Measurements from ENCODE around the gene RAB11FIP3.
A peak's percentile ranks its signal among the peaks of the same experiment; 100 is the strongest.

Gene RAB11FIP3

DNA sequence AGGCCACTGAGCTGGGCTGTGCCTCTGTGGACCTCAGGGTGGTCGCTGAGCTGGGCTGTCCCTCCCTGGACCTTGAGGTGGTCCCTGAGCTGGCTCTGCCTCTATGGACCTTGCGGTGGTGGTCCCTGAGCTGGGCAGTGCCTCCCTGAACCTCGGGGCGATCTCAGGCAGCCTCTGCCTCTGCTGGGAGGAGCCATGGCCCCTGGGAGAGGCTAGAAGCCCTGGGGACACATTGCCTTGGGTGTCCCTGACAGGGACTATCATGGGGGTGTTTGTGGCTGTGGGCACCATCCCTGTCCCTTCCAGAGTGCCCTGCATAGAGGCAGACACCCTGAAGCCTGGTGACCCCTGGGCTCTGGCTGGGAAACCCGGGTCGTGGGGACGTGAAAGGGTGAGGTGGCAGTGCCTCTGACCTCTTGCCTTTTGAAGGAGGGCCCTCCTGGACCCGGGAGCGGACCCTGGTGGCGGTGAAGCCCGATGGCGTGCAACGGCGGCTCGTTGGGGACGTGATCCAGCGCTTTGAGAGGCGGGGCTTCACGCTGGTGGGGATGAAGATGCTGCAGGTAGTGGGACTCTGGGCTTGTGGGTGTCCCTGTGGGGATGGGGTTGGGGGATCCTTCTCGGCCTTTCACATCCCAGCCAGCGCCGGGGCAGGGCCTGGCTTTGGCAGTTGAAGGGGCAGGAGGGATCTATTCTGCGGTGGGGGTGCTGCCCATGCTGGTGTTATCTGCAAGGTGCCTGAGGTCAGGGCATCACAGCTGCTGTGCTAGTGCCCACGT, 26.7 kb upstream of the RAB11FIP3 start:
- Histone ChIP-seq H3K4me1 (ENCODE audit: control insufficient read depth, insufficient read depth, low read length) (peaks cover 8% of the 10 kb centered on the region), H3K27ac (ENCODE audit: low read depth, low read length) (peak overlapping the region; percentile 81), H3K27me3 (ENCODE audit: control insufficient read depth, insufficient read depth, low read length) (no peaks in the 10 kb centered on the region), H3K4me3 (ENCODE audit: low read length) (no peak overlapping the region), H3K9ac (ENCODE audit: low read length) (no peak overlapping the region), H3K36me3 (ENCODE audit: control insufficient read depth, insufficient read depth, low read length) (peaks cover 3% of the 10 kb centered on the region)

DNA sequence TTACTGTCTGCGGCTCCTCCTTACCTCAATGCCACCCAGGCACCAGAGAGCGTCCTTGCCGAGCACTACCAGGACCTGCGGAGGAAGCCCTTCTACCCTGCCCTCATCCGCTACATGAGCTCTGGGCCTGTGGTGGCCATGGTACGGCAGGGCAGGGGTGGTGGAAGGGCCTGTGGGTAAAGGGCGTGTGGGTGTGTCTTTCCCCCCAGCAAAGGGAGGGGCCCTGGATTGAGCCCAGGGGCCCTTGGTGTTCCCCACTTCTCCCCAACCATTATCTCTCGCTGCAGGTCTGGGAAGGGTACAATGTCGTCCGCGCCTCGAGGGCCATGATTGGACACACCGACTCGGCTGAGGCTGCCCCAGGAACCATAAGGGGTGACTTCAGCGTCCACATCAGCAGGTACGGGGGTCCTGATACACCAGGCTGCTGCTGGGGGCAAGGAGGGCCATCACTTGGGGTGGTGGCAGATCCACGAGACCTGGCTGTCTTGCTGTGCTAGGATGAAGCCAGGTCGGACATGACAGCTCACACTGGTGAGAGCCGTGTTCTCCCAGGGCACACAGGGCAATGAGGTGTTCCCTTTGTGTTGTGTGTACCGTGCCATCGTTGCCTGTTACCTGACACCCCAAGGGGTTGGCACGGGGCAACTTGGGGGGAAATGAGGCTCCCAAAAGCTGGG, 26.0 kb upstream of the RAB11FIP3 start:
- H3K9ac ChIP-seq (ENCODE audit: low read length) = no peak overlapping the region
- no peak overlapping the region for H3K4me3 ChIP-seq (ENCODE audit: low read length)
- H3K27ac ChIP-seq (ENCODE audit: low read depth, low read length) = no peak overlapping the region
- peaks cover 8% of the 10 kb centered on the region for H3K4me1 ChIP-seq (ENCODE audit: control insufficient read depth, insufficient read depth, low read length)
- H3K27me3 ChIP-seq (ENCODE audit: control insufficient read depth, insufficient read depth, low read length) = no peaks in the 10 kb centered on the region
- peaks cover 3% of the 10 kb centered on the region for H3K36me3 ChIP-seq (ENCODE audit: control insufficient read depth, insufficient read depth, low read length)

DNA sequence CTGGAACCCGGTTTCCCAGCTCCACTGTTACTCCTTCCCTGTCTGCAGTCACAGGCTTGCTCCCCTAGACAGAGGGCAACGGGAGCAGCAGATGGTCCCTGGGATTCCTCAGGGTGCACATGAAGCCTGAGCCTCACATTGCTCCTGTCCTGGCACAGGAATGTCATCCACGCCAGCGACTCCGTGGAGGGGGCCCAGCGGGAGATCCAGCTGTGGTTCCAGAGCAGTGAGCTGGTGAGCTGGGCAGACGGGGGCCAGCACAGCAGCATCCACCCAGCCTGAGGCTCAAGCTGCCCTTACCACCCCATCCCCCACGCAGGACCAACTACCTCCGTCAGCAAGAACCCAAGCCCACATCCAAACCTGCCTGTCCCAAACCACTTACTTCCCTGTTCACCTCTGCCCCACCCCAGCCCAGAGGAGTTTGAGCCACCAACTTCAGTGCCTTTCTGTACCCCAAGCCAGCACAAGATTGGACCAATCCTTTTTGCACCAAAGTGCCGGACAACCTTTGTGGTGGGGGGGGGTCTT, 25.3 kb upstream of the RAB11FIP3 start:
- Histone ChIP-seq H3K36me3 (ENCODE audit: control insufficient read depth, insufficient read depth, low read length) (peaks cover 3% of the 10 kb centered on the region), H3K9ac (ENCODE audit: low read length) (no peak overlapping the region), H3K27ac (ENCODE audit: low read depth, low read length) (peak overlapping the region; percentile 56), H3K27me3 (ENCODE audit: control insufficient read depth, insufficient read depth, low read length) (no peaks in the 10 kb centered on the region), H3K4me1 (ENCODE audit: control insufficient read depth, insufficient read depth, low read length) (peaks cover 8% of the 10 kb centered on the region), H3K4me3 (ENCODE audit: low read length) (no peak overlapping the region)

DNA sequence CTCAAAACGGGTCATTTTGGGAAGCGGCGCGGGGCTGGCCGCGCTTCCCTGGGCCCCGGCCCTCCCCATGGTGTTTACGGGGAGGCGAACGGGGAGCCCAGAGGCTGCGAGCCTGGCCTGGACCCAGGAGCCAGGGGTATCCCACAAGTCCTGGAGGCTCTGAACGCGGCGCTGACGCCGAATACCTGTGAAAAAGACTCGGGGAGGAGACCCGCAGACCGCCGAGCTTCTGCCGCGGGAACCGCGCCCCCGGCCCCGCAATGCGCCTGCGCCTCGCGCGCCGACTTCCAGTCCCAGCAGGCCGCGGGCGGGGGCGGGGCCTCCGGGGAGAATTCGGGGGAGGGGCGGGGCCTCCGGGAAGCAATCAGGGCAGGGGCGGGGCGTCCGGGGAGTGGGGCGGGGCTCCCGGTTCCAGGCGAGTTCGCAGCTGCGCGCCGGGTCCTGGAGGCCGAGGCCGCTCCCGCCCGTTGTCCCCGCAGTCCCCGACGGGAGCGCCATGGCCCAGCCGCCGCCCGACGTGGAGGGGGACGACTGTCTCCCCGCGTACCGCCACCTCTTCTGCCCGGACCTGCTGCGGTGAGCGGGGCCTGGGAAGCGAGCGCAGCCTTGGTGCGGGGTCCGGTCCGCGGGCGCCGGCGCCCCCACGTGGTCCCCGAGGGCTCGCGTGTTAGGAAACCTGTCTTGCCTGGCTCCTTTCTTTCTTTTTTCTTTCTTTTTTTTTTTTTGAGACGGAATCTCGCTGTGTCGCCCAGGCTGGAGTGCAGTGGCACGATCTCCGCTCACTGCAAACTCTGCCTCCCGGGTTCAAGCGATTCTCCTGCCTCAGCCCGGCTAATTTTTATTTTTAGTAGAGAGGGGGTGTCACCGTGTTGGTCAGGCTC, 23.7 kb upstream of the RAB11FIP3 start, which contains the start of gene DECR2:
Gene DECR2 (plus strand): TSS at position 418 of the 881 bp plus-strand sequence. CDS start 79 bp downstream, at position 497.
- Histone ChIP-seq H3K4me3 (ENCODE audit: low read length) (peak within 1 kb of the TSS; percentile 92), H3K36me3 (ENCODE audit: control insufficient read depth, insufficient read depth, low read length) (peaks cover 3% of the 10 kb centered on the region), H3K4me1 (ENCODE audit: control insufficient read depth, insufficient read depth, low read length) (peaks cover 8% of the 10 kb centered on the region), H3K9ac (ENCODE audit: low read length) (peak within 1 kb of the TSS; percentile 80), H3K27me3 (ENCODE audit: control insufficient read depth, insufficient read depth, low read length) (no peaks in the 10 kb centered on the region), H3K27ac (ENCODE audit: low read depth, low read length) (peak within 1 kb of the TSS; percentile 90)

DNA sequence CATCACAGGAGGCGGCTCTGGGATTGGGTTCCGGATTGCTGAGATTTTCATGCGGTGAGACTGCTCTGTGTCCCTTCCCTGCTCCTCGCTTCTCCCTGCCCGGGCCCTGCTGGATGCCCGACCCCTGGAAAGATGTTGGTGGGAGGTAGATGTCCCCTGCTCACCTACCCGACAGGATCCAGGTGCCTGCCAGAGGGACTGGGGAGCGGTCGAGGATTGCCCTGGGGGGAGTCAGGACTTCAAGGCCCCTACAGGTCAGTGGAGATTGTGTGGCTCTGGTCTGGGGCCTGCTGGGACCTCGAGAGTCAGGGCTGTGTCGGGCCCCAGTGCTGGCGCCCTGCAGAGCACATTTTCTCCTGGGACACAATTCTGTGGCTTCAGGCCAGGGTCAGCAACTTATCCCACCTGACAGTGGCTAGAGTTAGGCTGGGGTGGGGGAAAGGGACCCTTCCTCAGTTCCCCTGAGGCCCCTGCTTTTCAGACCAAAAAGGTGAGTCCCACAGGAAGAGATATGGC, 20.4 kb upstream of the RAB11FIP3 start:
- H3K4me3 ChIP-seq (ENCODE audit: low read length) = no peak overlapping the region

DNA sequence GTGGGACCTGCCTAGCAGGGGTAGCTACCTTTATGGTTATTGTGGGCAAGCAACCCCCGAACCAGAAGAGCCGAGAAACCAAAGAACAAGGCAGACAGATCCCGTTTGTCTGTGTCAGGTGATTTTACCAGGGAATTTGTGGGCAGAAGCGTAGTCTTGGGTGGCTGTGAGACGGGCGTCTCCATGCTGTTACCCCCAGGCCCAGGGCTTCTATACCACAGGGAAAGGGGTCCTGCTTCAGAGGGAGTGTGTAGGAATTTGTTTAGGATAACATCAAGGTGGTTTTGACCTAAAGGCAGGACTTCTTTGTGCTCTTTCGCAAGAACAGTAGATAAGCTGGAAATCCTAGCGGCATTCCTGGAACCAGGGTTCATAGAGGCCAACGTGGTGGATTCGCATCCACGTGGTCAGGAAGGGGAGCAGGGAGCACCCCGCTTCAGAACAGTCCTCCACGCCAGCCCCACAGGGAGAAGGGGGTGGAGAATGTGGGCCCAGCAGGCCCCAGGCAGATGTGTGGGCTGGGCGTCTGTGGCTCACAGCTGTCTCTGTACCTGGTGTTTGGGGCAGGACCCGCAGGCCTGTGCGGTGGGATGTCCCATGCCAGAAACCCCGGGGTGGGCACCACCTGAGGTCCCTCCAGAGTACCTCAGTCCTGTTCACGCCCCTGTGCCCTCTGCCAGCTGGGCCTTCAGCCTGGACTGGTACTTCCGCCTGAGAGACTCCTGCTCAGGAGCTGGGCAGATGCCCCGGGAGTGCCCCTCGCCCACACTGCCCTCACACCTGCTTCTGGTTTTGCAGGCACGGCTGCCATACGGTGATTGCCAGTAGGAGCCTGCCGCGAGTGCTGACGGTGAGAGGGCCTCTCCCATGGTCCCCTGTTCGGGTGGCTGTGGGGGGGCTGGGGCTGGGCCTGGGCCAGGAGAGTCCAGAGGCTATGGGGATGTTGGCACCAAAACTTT, 19.6 kb upstream of the RAB11FIP3 start:
- Histone ChIP-seq H3K4me1 (ENCODE audit: control insufficient read depth, insufficient read depth, low read length) (peaks cover 2% of the 10 kb centered on the region), H3K27me3 (ENCODE audit: control insufficient read depth, insufficient read depth, low read length) (no peaks in the 10 kb centered on the region), H3K4me3 (ENCODE audit: low read length) (no peak overlapping the region), H3K36me3 (ENCODE audit: control insufficient read depth, insufficient read depth, low read length) (peaks cover 2% of the 10 kb centered on the region), H3K9ac (ENCODE audit: low read length) (no peak overlapping the region), H3K27ac (ENCODE audit: low read depth, low read length) (no peak overlapping the region)

More for the DNA sequence above, 20.4 kb upstream of the RAB11FIP3 start:
- Histone ChIP-seq H3K9ac (ENCODE audit: low read length) (no peak overlapping the region), H3K4me1 (ENCODE audit: control insufficient read depth, insufficient read depth, low read length) (peaks cover 2% of the 10 kb centered on the region), H3K27ac (ENCODE audit: low read depth, low read length) (no peak overlapping the region), H3K27me3 (ENCODE audit: control insufficient read depth, insufficient read depth, low read length) (no peaks in the 10 kb centered on the region), H3K36me3 (ENCODE audit: control insufficient read depth, insufficient read depth, low read length) (peaks cover 2% of the 10 kb centered on the region)

DNA sequence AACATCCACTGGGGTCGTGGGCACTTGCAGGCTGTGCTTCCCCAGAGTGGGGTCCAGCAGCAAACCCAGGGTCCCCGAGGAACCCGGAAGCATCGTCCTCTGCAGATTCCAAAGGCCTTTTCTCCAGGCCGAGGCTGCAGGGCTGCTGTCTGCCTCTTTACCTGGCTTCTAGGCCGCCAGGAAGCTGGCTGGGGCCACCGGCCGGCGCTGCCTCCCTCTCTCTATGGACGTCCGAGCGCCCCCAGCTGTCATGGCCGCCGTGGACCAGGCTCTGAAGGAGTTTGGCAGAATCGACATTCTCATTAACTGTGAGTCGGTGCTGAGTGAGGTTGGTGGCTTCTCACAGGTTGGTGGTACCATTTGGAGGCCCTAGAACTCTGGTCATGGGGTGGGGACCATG, 18.2 kb upstream of the RAB11FIP3 start:
- Histone ChIP-seq H3K4me3 (ENCODE audit: low read length) (no peak overlapping the region), H3K36me3 (ENCODE audit: control insufficient read depth, insufficient read depth, low read length) (peaks cover 6% of the 10 kb centered on the region), H3K9ac (ENCODE audit: low read length) (no peak overlapping the region), H3K27me3 (ENCODE audit: control insufficient read depth, insufficient read depth, low read length) (no peaks in the 10 kb centered on the region), H3K4me1 (ENCODE audit: control insufficient read depth, insufficient read depth, low read length) (peaks cover 1% of the 10 kb centered on the region), H3K27ac (ENCODE audit: low read depth, low read length) (no peak overlapping the region)

DNA sequence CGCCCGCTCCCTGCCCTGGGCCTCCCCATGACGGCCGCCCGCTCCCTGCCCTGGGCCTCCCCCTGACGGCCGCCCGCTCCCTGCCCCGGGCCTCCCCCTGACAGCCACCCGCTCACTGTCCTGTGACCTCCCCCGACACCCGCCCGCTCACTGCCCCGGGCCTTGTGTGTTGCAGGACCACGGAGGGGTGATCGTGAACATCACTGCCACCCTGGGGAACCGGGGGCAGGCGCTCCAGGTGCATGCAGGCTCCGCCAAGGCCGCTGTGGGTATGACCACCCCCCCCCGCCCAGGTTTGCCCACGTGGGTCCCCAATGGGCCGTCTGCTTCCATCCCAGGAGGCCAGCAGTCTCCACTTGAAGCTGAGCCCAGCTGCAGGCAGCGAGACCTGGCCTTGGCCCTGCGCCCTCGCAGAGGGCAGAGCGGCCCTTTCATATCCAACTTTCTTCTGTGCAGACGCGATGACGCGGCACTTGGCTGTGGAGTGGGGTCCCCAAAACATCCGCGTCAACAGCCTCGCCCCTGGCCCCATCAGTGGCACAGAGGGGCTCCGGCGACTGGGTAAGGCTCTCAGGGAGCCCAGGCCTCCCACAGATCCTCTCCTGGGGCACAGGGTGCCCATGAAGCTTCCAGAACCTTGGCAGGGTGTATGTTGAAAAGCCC, 14.8 kb upstream of the RAB11FIP3 start:
- Histone ChIP-seq H3K36me3 (ENCODE audit: control insufficient read depth, insufficient read depth, low read length) (peaks cover 6% of the 10 kb centered on the region), H3K9ac (ENCODE audit: low read length) (no peak overlapping the region), H3K27me3 (ENCODE audit: control insufficient read depth, insufficient read depth, low read length) (no peaks in the 10 kb centered on the region), H3K4me3 (ENCODE audit: low read length) (no peak overlapping the region), H3K27ac (ENCODE audit: low read depth, low read length) (no peak overlapping the region), H3K4me1 (ENCODE audit: control insufficient read depth, insufficient read depth, low read length) (no peaks in the 10 kb centered on the region)

DNA sequence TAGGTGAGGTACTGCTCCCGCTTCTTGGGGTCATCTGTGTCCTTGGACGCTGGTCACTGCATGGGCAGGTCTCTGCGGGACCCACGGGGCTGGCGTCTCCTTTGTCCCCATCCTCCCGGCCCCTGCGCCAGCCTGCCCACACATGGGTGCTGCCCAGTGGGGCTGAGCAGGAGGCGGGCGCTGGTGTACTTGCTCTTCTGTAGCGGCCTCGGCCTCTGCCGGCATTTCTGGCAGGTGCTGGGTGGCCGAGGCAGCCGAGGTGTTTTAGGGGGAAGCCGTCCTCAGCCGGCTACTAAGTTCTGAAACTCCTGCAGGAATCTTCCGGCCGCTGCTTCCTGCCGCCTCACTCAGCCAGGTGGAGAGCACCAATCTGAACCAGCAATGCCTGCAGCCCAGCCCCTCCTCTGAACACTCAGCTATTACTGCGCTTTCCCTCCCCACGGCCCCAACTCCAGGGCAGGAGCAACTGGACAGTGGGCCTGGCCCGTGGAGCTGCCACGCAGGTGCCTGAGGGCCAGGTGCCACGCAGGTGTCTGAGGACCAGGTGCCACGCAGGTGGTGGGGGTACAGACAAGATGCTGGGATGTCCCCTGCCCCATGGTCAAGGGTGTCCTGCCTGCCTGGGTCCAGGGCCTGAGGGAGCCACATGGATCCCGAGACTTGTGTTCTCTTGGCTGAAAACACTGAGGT, 13.7 kb upstream of the RAB11FIP3 start:
- H3K9ac ChIP-seq (ENCODE audit: low read length) = no peak overlapping the region

DNA sequence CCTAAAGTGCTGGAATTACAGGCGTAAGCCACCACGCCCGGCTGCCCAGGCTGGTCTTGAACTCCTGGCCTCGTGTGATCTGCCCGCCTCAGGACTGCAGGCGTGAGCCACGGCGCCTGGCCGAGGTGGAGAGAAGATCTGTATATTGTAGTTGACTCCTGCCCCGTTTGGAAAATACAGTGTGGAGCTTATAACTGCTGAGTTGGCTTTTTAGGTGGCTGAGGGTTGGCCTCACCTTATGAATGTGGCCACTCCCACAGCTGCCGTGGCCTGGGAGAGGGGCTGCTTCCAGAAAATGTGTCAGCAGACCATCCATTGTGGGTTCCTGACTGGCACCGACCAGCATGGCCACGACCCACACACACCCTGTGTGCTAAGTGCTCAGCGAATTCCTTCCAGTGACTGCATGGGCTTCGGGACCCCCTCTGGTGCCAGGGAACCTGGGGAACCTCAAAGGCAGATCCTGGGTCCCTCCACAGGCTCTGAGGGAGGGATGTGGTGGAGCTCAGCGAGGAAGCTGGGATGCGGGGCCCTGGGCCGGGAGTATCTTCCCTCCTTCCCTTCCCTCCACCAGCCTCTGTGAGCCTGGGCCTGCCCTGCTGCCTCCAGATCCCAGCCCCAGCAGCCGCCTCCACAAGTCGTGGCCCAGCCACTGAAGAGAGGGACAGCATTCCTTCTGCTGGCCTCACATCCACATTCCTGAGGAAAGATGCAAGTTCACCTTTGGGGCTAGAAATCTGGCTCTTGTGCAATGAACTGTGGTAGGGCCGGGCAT, 10.9 kb upstream of the RAB11FIP3 start:
- no peak overlapping the region for H3K4me3 ChIP-seq (ENCODE audit: low read length)
- no peak overlapping the region for H3K9ac ChIP-seq (ENCODE audit: low read length)
- no peaks in the 10 kb centered on the region for H3K4me1 ChIP-seq (ENCODE audit: control insufficient read depth, insufficient read depth, low read length)
- H3K27me3 ChIP-seq (ENCODE audit: control insufficient read depth, insufficient read depth, low read length) = no peaks in the 10 kb centered on the region
- peaks cover 5% of the 10 kb centered on the region for H3K36me3 ChIP-seq (ENCODE audit: control insufficient read depth, insufficient read depth, low read length)
- no peak overlapping the region for H3K27ac ChIP-seq (ENCODE audit: low read depth, low read length)

More for the DNA sequence above, 13.7 kb upstream of the RAB11FIP3 start:
- H3K27ac ChIP-seq (ENCODE audit: low read depth, low read length) = no peak overlapping the region
- H3K27me3 ChIP-seq (ENCODE audit: control insufficient read depth, insufficient read depth, low read length) = no peaks in the 10 kb centered on the region
- peaks cover 6% of the 10 kb centered on the region for H3K36me3 ChIP-seq (ENCODE audit: control insufficient read depth, insufficient read depth, low read length)
- H3K4me3 ChIP-seq (ENCODE audit: low read length) = no peak overlapping the region
- no peaks in the 10 kb centered on the region for H3K4me1 ChIP-seq (ENCODE audit: control insufficient read depth, insufficient read depth, low read length)
